Activated gamma-delta T cell treated with anti-CD3 and anti-CD28 coated beads, Interleukin-2, amount 50 U/mL, for 16 hours (primary cell): ENCODE measurements around the gene FOXF2.

ENCODE experiments used
- DNase-seq: peaks from one replicate; pipeline ENCODE4 v3.0.0-alpha.2; 2020; ENCODE audit warnings: low read depth

FOXF2 gene

GRCh38 chr6:1391800-1392309 lies 2.5 kb downstream of the FOXF2 start:
- no peak for DNase-seq

GRCh38 chr6:1392813-1393640 lies 3.7 kb downstream of the FOXF2 start:
- no peak for DNase-seq

GRCh38 chr6:1393641-1394283 lies 4.4 kb downstream of the FOXF2 start:
- DNase-seq: no peak

GRCh38 chr6:1394514-1395463 lies 5.4 kb downstream of the FOXF2 start:
- DNase-seq: no peak

GRCh38 chr6:1395506-1395905 lies 6.1 kb downstream of the FOXF2 start:
- no peak for DNase-seq

GRCh38 chr6:1395941-1396908 lies 6.8 kb downstream of the FOXF2 start:
- no peak for DNase-seq

- peak; percentile 52 for DNase-seq
Observed at GRCh38 chr6:1396952-1397868, 7.8 kb downstream of the FOXF2 start.

- DNase-seq: no peak
Observed at GRCh38 chr6:1399085-1399780, 9.9 kb downstream of the FOXF2 start.

GRCh38 chr6:1400126-1400850 lies 10.9 kb downstream of the FOXF2 start:
- DNase-seq: no peak

GRCh38 chr6:1402369-1402768 lies 13.0 kb downstream of the FOXF2 start:
- DNase-seq: no peak

GRCh38 chr6:1402868-1403267 lies 13.5 kb downstream of the FOXF2 start:
- no peak for DNase-seq

GRCh38 chr6:1403851-1404712 lies 14.7 kb downstream of the FOXF2 start:
- DNase-seq: no peak

GRCh38 chr6:1404713-1405098 lies 15.3 kb downstream of the FOXF2 start:
- no peak for DNase-seq

GRCh38 chr6:1405221-1405620 lies 15.8 kb downstream of the FOXF2 start:
- no peak for DNase-seq

GRCh38 chr6:1406306-1407072 lies 17.1 kb downstream of the FOXF2 start:
- no peak for DNase-seq

- DNase-seq: no peak
Observed at GRCh38 chr6:1407499-1407990, 18.2 kb downstream of the FOXF2 start.
